ENCODE data around the gene KCNRG.
"Not testable (repeated sequence)": the region's sequence is repeated elsewhere in the genome, so short reads cannot be mapped to it uniquely, and the experiment has no call there.

KCNRG gene

GRCh38 chr13:50012396-50013169, 2.7 kb upstream of the KCNRG start:
- DNase-seq = no peak

GRCh38 chr13:50014386-50014785, 858 bp upstream of the KCNRG start:
- DNase-seq = no peak

- DNase-seq = no peak
Measured at GRCh38 chr13:50015750-50016149, 506 bp downstream of the KCNRG start.

GRCh38 chr13:50016444-50016843, 1.2 kb downstream of the KCNRG start:
- no peak for DNase-seq

- DNase-seq = no peak
Measured at GRCh38 chr13:50017819-50018218, 2.6 kb downstream of the KCNRG start.

- no peak for DNase-seq
Measured at GRCh38 chr13:50025436-50025835, 10.2 kb downstream of the KCNRG start.

- no peak for DNase-seq
Measured at GRCh38 chr13:50026788-50027473, 11.7 kb downstream of the KCNRG start.

- DNase-seq = no peak
Measured at GRCh38 chr13:50030315-50030714, 15.1 kb downstream of the KCNRG start.

- no peak for DNase-seq
Measured at GRCh38 chr13:50033725-50034124, 18.5 kb downstream of the KCNRG start.

GRCh38 chr13:50037788-50038187, 22.5 kb downstream of the KCNRG start:
- DNase-seq = no peak

GRCh38 chr13:50038266-50038665, 23.0 kb downstream of the KCNRG start:
- no peak for DNase-seq

GRCh38 chr13:50052478-50052877, 37.2 kb downstream of the KCNRG start:
- no peak for DNase-seq

- DNase-seq = no peak
Measured at GRCh38 chr13:50053844-50054243, 38.6 kb downstream of the KCNRG start.

- no peak for DNase-seq
Measured at GRCh38 chr13:50055454-50055853, 40.2 kb downstream of the KCNRG start.

GRCh38 chr13:50060718-50061117, 45.5 kb downstream of the KCNRG start:
- no peak for DNase-seq

GRCh38 chr13:50062336-50062735, 47.1 kb downstream of the KCNRG start:
- not testable (repeated sequence) for DNase-seq

- DNase-seq = no peak
Measured at GRCh38 chr13:50065712-50066111, 50.5 kb downstream of the KCNRG start.

- no peak for DNase-seq
Measured at GRCh38 chr13:50068508-50068907, 53.3 kb downstream of the KCNRG start.

GRCh38 chr13:50069261-50069660, 54.0 kb downstream of the KCNRG start:
- no peak for DNase-seq

- no peak for DNase-seq
Measured at GRCh38 chr13:50070186-50070585, 54.9 kb downstream of the KCNRG start.

Measured in stimulated activated CD4-positive, alpha-beta T cell treated with anti-CD3 and anti-CD28 coated beads, Interleukin-2, amount 100 ng/mL, for 48 hours (primary cell).